Tibial nerve (tissue), 3 donors: ENCODE results near the gene GHR.

Source experiments
- POLR2A ChIP-seq, 2 donors: fragments of 450-650 bp; IDR thresholded peaks; one replicate each; pipeline ENCODE4 v1.6.1; 2017; ENCODE audit warnings: antibody characterized with exemption in 2 of 2, mild to moderate bottlenecking in 2 of 2, moderate library complexity in 2 of 2
- TF ChIP-seq, protein P1 (sequence below), 5 experiments: fragments of 200-600 bp in 3 of 5; fragments of 450-650 bp in 2 of 5; sonication (generic) in 3 of 5; IDR thresholded peaks; one replicate each; pipeline ENCODE4 v1.5.1; 2016 to 2019; ENCODE audit warnings: antibody characterized with exemption in 5 of 5, mild to moderate bottlenecking in 3 of 5, moderate library complexity in 2 of 5

DNA sequence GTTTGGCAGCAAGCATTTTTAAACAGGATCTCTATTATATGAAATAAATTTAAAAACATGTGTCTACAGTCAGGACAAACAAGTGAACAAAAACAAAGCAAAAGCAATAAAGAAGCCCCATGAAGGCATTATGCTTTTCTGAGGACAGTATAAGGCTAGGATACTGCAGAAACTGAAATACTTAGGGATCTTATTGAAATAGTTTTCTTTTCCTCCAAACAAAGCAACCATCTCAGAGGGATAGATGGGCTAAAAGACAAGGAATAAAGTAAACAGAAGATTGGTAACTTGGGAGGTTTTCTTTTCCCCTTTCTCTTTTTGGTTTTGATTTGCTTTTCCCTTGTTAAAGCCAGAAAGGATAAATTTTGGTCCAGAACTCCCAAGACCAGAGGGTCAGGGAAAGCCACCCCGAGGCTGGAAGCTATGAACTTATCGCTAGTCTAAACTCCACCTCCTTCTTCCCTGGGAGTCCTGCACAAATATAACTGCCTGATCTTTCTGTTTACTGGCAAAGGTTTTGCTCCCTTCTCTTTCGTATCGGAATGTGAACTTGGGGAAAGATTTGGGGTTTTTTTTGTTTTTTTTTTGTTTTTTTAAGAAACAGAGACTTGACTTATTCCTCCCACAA lies 164.0 kb downstream of the GHR start:
- TF ChIP-seq, protein P1, sequence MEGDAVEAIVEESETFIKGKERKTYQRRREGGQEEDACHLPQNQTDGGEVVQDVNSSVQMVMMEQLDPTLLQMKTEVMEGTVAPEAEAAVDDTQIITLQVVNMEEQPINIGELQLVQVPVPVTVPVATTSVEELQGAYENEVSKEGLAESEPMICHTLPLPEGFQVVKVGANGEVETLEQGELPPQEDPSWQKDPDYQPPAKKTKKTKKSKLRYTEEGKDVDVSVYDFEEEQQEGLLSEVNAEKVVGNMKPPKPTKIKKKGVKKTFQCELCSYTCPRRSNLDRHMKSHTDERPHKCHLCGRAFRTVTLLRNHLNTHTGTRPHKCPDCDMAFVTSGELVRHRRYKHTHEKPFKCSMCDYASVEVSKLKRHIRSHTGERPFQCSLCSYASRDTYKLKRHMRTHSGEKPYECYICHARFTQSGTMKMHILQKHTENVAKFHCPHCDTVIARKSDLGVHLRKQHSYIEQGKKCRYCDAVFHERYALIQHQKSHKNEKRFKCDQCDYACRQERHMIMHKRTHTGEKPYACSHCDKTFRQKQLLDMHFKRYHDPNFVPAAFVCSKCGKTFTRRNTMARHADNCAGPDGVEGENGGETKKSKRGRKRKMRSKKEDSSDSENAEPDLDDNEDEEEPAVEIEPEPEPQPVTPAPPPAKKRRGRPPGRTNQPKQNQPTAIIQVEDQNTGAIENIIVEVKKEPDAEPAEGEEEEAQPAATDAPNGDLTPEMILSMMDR (IDR thresholded peaks at IDR 0.05) = no peak
- TF ChIP-seq POLR2A (IDR thresholded peaks at IDR 0.05) = no peak
